GM10266 (cell line): ENCODE data around the gene KCNIP4.

ENCODE experiments used
- DNase-seq: peaks from one replicate; pipeline ENCODE4 v3.0.0; 2012; ENCODE audit errors: extremely low spot score
- CTCF ChIP-seq: IDR thresholded peaks from 2 replicates; pipeline ENCODE4 v1.5.1; 2012; ENCODE audit warnings: mild to moderate bottlenecking, low read depth; ENCODE audit not compliant: control insufficient read depth, insufficient read depth; ENCODE audit errors: missing control alignments

The KCNIP4 gene

GRCh38 chr4:21901831-21902230 is 46.7 kb downstream of the KCNIP4 start:
- no peak for DNase-seq
- no peak for TF ChIP-seq CTCF

GRCh38 chr4:21901281-21901680 is 47.3 kb downstream of the KCNIP4 start:
- DNase-seq: no peak
- no peak for TF ChIP-seq CTCF

GRCh38 chr4:21900211-21900610 is 48.4 kb downstream of the KCNIP4 start:
- no peak for DNase-seq
- no peak for TF ChIP-seq CTCF

GRCh38 chr4:21898101-21898500 is 50.5 kb downstream of the KCNIP4 start:
- no peak for DNase-seq
- no peak for TF ChIP-seq CTCF

GRCh38 chr4:21896767-21897166 is 51.8 kb downstream of the KCNIP4 start:
- no peak for TF ChIP-seq CTCF
- no peak for DNase-seq

- DNase-seq: no peak
- no peak for TF ChIP-seq CTCF
Measured at GRCh38 chr4:21893136-21893535, 55.4 kb downstream of the KCNIP4 start.

- no peak for DNase-seq
- TF ChIP-seq CTCF: no peak
Measured at GRCh38 chr4:21890231-21890630, 58.3 kb downstream of the KCNIP4 start.
